HG02884 (cell line): ENCODE measurements around the gene SLC38A5.
A peak's percentile ranks its signal among the peaks of the same experiment; 100 is the strongest.

ENCODE experiments used
- ATAC-seq: cut with Tn5 transposase; IDR thresholded peaks from one replicate; pipeline ENCODE4 v1.9.1; 2021; ENCODE audit warnings: mild to moderate bottlenecking, moderate library complexity; ENCODE audit not compliant: unreplicated experiment

Gene SLC38A5

DNA sequence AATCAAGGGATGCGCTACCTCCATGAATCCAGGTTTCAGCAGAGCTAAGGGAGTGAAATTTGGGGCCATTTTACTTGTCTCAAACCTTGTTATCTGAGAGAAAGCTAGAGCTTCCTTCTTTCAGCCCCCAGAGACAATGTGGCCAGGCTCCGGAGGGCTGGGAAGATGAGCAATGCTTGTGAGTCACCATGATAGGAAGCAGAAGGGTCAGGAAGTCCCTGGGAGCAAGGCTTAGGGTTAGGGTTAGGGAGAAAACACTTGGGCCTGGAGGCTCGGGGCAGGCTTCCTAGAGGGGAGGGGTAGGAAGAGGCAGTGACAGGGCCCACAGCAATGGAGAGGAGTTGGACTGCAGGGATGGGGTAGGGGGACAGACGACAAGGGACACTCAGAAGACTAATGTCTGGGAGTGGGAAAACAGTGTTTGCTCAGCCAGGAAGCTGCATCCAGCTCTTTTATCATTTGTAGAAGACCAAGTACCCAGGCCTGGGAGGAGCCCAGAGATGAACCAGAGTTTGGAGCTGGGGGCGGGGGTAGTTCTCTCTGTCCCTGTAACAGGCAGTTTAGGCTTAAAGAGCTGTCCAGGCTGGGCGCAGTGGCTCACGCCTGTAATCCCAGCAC, 22.3 kb upstream of the SLC38A5 start:
- no peak for ATAC-seq

DNA sequence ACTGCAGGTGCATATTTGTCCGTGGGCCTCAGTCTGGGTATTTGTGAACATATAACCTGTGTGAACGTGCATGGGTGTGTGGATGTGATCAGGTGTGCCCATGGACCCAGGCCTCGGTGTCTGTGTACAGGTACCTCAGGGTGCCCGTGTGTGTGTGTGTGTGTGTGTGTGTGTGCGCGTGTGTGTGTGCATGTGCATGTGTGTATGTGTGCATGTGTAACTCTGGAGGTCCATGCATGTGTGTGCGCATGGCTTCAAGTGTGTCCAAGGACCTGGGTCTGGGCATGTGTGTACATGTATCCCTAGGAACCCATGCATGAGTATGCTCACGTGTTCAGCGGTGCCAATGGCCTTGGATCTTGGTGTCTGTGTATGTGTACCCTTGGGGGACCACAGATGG, 21.7 kb upstream of the SLC38A5 start:
- ATAC-seq = no peak

DNA sequence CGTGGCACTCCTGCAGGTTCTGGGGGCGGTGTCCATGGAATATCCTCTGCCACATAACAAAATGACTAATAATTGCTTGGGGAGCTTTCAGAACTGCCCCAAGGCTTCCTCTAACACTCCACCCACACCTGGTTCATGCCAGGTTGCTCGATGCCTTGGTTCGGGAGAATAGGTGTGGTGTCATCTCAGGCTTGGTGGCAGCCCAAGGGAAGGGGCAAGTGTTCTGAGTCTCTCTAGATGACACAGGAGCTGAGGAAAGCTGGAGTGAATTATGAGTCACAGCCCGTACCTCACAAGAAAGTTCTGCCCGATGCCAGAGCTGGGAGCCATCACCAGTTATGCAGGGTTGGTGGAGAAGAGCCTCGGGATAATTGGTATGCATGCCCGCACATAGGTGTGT, 20.6 kb upstream of the SLC38A5 start:
- no peak for ATAC-seq

DNA sequence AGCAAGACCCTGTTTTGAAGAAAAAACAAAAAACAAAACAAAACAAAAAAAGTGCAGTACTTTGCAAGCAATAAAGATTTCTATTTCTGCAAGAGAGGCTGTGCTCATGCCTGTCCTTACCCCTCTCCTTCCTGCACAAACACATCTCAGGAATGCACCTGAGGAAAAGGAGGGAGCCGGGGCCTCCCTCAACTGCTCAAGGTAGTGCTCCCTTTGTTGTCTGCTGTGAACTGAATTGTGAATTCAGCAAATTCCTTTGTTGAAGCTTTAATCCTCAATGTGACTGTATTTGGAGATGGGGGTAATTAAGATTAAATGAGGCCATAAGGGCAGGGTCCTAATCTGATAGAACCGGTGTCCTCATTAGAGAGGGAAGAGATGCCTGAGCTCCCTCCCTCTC, 19.8 kb upstream of the SLC38A5 start:
- no peak for ATAC-seq

DNA sequence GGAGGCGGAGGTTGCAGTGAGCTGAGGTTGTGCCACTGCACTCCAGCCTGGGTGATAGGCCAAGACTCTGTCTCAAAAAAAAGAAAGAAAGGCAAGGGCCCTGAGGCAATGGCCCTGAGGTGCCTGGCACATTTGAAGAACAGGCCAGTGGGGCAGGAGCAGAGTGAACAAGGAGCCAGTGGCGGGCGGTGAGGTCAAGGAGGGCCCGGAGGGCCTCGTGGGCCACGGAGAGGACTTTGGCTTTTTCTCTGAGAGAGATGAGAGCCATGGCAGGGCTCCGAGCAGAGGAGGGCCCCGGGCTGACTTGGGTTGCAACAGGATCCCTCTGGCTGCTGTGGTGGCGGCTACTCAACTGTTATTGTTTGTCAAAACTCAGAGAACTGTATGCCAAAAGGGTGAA, 19.2 kb upstream of the SLC38A5 start:
- ATAC-seq = no peak

DNA sequence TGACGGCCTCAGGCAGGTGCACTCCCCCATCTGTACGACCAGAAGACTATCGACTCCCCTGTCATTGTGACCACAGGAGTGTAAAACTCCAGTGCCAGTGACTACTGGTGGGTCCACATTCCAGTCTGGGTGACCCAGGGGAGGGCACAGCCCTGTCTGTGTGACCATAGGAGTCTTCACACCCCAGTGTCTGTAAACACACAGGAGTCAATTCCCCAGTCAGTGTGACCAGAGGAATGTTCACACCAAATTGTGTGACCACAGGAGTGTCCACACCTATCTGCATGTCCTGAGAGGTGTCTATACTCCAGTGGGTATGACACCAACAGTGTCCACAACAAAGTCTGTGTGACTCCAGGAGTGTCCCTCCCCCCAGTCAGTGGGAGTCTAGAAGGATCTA, 18.0 kb upstream of the SLC38A5 start:
- no peak for ATAC-seq

DNA sequence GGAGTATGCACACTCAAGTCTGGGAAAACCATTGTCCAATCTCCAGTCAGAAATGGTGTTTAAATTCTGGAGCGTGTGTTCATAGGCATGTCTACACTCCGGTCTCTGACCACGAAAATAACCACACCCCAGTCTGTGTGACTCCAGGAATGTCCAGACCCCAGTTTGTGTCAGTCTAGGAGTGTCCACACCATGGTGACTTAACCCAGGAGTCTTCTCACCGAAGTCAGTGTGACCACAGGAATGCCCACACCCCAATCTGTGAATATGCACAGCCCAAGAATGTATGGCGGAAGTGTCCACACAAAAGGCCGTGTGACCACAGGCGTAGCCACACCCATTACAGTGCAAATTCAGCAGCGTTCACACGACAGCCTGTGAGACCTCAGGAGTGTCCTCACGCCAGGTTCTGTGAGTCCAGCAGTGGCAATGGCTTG, 17.3 kb upstream of the SLC38A5 start:
- ATAC-seq = no peak

DNA sequence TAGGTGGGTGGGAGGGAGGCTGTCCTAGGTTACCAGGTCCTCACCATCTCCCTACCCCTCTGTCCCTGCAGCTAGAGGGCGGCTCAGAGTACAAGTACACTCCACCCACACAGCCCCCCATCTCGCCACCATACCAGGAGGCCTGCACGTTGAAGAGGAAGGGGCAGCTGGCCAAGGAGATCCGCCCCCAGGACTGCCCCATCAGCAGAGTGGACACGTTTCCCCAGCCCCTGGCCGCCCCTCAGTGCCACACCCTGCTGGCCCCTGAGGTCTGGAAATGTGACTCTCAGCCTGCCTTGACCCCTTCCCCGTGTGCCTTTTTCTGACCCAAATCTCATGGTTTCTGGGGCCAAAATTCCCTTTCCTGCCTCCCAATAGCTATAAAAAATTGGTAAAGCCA, 12.5 kb upstream of the SLC38A5 start:
- ATAC-seq = no peak

DNA sequence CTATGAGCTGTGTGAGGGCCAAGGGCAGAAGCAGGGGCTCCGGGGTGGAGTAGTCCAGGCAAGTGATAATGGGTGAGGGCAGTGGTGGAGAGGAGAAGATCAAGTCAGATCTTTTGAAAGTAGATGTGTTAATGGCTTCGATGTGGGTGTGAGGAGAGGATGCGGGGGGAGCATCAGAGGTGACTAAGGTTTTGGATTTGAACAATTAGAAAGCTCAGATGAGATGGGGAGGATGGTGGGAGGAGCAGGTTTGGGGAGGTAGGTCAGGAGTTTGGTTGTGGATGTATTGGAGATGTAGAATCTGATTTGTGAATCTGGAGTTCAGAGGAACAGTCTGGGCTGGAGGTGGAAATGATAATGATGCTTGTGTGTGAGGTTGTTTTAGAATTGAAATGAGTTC, 10.5 kb upstream of the SLC38A5 start:
- ATAC-seq = no peak

DNA sequence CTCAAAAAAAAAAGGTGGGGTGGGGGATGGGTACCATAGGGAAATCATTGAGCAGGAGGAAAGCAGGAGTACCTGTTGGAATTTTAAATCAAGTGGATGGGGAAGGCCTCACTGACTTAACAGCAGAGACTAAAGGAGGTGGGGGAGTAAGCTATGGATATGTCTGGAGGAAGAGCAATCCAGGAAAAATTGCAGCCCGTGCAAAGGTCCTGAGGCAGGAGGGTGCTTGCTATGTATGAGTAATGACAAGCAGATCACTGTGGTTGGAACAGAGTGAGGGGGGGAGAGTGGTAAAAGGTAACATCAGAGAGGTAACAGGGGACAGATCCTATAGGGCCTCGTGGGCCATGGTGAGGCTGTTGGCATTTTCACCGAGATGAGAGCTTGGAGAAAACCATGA, 10.1 kb upstream of the SLC38A5 start:
- no peak for ATAC-seq

DNA sequence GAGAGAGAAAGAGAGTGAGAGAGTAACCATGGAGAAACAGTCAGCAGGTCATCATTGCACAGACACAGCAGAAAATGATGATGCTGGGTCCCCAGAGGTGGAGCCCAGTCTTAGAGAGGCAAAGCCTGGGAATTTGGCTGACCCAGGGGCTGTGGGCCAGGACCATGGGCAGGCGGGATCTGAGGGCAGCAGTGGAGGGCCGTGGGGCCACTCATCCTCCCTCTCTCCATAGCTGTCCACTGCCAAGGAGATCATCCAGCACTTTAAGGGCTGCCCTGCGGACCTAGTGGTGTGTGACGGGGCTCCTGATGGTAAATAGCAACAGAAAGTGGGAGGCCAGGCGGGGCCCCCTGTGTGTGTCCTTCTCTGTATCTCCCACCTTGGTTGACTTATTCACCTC, 8.7 kb upstream of the SLC38A5 start:
- no peak for ATAC-seq

DNA sequence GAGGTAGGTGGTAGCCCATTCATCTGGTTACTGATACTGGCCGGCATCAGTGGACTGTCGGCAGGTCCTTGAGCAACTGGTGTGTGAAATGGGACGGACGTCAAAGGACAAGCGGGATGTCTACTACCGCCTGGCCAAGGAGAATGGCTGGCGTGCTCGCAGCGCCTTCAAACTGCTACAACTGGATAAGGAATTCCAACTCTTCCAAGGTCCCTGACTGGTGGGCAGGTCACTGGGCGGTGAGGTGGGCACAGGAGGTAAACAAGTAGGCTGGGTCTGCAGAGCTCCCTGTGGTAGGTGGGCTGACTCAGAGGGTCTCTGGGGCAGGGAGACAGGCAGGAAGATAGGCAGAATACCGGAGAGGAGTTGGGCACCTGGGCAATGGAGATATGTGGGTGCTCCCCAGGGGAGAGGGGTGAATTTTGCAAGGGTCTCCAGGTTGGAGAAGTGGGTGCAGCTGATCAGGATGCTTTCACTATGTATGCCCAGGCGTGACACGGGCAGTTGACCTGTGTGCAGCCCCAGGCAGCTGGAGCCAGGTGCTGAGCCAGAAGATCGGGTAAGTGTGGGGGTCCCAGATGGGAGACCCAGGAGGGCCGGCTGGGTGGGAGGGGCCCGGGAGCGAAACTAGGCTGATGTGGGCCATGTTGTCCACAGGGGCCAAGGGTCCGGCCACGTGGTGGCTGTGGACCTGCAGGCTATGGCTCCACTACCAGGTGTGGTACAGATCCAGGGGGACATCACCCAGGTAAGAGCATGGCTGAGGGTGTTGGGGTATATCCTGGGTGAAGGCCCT, 8.1 kb upstream of the SLC38A5 start:
- ATAC-seq = no peak

DNA sequence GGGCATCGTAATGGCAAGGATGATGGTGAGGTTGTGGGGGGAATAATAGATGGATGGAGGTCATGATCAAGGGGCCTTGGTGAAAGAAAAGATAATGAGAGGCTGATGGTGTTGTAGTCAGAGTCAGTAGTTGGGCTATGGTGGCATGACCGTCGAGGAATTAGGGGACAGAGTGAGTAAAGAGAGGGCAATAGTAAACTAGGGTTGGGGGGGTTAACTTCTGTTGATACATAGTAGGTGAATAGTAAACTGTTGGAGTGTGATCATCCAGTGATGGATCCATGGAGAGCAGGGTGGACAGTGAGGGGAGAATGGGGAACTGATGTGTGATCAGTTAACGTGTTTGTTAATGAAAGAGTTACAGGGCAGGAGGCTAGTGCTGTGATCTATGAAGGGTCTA, 6.9 kb upstream of the SLC38A5 start:
- no peak for ATAC-seq

DNA sequence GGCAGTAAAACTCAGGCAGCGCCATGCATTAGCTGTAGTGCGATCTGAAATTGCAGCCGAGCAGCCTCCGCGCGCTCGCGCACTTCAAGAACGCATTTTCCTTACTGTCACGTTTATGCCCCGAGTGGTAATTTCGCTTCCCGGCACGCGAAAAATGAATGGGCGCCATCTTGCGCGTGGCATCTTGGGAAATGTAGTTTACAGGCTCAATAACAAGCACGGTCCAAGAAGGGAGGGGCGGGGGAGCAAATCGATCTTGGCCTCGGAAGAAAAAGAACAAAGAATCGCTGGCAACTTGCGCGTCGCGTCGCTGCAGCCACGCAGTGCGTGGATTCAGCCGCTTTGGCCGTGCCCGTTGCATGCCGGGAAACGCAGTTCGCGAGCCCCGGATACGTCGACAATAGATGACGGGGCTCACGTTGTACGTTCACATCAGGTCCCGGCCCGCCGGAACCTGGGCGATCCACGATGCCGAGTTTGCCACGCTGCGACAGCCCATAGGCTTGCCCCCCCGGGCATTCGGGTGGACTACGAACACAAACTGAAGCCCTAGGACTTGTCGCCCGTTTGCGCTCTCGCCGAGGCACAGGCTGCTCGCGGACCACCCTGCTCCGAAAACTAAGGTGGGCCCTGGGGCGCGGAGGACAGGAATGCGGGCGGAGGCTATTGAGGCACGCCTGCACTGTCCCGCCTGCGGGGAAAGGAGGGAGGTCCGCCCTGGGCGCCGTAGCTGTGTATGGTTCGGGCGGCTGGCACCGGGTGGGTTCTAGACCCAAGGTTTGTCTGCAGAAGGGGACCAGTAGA, 5.9 kb upstream of the SLC38A5 start, which contains the start of gene FTSJ1:
Gene FTSJ1 (plus strand): TSS at position 426 of the 804 bp plus-strand sequence. CDS start 1,849 bp downstream, outside the sequence.
- peak; percentile 84 for ATAC-seq

DNA sequence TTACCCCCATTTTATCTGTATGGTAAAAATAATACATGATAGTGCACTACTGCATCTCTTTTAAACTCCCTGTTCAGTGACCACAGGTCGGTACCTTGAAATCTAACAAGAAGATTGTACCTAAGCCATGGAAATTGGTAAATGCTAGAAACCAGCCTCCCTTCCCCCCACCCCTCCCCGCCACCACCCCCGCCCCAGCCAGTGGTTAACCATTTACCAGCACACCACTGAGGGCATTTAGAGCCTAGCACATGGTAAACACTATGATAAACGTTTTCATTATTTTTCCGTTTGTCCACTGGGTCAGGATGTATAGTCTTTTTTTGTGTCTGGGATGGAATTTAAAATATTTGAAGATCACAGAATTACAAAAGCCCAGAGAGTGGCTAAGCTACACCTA, 5.2 kb upstream of the SLC38A5 start:
- ATAC-seq = no peak

DNA sequence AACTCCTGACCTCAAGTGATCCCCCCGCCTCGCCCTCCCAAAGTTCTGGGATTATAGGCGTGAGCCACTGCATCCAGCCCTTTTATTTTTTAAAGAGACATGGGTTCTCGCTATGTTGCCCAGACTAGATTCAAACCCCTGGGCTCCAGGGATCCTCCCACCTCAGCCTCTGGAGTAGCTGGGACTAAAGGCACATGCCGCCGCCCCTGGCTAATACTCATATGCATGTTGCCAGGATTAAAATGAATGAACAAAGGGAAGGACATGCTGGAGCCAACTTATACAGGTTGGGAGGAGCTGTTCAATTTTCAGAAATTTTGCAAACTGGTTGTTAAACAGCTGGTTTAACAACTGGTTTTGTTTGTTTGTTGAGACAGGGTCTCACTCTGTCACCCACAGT, 4.5 kb upstream of the SLC38A5 start:
- no peak for ATAC-seq

DNA sequence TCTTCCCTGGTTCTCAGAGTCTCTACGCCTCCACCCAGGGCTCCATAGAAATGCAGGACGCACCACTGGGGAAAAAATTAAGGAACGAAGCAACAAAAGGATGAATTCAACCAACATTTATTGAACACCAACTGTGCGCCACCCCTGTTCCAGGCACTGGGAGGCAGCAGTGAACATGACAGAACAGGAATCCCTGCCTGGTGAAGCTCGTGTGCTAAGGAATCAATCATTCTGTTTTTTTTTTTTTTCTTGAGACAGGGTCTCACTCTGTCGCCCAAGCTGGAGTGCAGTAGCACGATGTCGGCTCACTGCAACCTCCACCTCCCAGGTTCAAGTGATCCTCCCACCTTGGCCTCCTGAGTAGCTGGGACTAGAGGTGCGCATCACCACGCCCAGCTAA, 4.1 kb upstream of the SLC38A5 start:
- ATAC-seq = no peak

DNA sequence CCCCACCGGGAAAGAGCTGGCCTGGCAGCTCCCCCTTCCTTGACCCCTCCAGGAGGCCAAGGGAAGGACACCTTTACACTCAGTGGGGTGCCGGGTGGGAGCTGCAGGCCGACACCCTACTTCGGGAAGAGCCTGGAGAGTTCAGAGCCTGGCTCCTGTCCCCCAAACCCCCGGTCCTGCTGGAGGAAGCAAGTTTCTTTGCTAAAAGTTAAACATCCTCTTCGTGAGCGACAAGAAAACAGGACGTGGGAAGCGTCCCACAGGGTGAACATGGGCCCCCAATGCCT, 3.6 kb upstream of the SLC38A5 start:
- ATAC-seq = no peak

DNA sequence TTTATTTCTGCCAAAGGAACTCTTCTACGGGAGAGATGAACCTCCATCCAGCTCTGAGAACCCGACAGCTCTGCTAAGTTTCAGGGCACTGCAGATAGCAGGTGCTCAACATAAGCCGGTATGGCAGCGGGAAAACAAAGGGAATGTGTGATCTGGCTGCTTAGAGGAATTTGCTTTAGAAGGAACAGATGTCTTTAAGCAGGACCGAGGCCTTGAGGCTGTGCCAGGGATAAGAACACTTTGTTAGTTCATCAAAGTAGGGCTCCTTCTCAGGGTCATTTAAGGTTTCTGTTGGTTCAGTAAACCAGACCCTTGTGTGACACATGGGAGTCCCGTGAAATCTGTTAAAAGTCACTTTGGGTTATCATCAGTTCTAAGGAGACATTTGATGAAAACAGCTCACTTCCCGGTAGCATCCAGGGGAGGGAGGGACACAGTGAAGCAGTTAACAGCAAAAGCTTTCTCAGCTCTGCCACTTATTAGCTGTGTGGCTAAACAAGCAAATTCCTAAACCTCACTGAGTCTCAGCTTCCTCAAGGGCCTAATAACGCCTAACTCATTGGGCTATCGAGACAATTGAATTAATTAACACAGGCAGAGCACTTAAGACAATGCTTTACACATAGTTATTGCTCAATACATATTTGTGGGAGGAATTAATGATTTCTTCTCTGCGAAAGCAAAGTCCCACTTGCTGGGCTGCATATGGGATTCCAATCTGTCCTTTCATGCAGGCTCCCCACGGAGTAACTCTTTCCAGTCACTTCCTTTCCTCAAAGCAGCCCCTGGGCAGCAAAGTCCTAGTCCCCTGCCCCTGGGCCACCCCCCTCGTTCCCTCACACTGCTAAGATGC, 3.0 kb upstream of the SLC38A5 start:
- ATAC-seq = no peak

DNA sequence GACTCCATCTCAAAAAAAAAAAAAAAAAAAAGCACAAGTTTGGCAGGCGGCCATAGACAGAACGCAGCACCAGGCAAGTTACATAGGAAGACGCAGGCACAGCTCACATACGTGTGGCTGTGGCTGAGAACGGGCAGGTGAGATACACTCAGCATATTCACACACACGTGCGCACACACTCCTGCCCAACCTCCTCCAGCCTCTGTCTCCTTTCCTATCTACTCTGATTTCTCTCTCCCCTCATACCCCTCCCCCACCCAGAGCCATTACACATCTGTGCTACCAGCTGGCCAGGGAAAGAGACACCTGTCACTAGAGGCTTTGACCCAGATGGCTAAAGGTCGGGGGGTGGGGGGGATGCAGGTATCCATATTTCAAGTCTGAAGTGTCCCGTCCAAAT, 2.2 kb upstream of the SLC38A5 start:
- no peak for ATAC-seq

DNA sequence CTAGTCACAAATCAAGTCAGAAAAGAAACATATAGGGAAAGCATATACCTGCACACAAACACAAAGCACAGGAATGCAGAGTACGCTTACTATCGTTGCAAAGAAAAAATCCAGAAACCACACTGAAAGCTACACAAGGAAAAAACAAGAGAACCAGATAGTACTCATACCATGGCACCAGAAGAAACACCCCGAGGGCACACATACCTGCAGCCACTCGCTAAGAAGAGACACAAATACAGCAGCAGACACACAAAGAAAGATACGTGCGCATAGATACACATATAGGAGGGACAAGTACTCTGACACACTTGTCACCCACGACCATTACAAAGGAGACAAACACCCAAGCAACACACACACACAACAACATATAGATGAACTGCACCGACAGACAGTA, 1.4 kb upstream of the SLC38A5 start:
- ATAC-seq = no peak
